ENCODE data around the gene KEAP1. TPM values are rescaled to one million over a fixed set of nuclear protein-coding genes. Genes with fewer than 3 reads are reported as not detected.

KEAP1 gene
- total RNA-seq, 2 donors from 2014 or later = 30.9 to 37.6 TPM

- Histone ChIP-seq H3K36me3 (replicated peaks in 1 of 2; ENCODE audit: insufficient read depth in 1 of 2, low read depth in 2 of 2) (peaks cover 2 to 3% of the 10 kb centered on the region in 2 donors), H3K27me3 (no peaks in the 10 kb centered on the region), H3K4me1 (peaks cover 45% of the 10 kb centered on the region), H3K9me3 (no peaks in the 10 kb centered on the region), H3K4me3 (peak overlapping the region; percentile 72 to 73), H3K27ac (peak overlapping the region; percentile 95 to 99 (median 98))
- TF ChIP-seq CTCF (IDR thresholded peaks at IDR 0.05) (peak in 4 of 7 experiments; percentile 4 to 27 (median 19)), POLR2A (IDR thresholded peaks at IDR 0.05) (peak; percentile 66 to 93 (median 75))
- DNase-seq (peak; percentile 95 to 97 (median 96)), ATAC-seq (peak; percentile 90)
- intact Hi-C loops (cut with DNase I) = no loop called here
- 1% methylated on average over 51 of the region's 65 CpGs; no CpG with 5 or more reads in 1 of the 2 donors for WGBS, 2 donors
Measured at GRCh38 chr19:10502524-10503001, 593 bp downstream of the KEAP1 start.

GRCh38 chr19:10501971-10502523, 1.1 kb downstream of the KEAP1 start:
- Histone ChIP-seq H3K27ac (peak overlapping the region; percentile 95 to 99 (median 98)), H3K4me1 (peaks cover 45% of the 10 kb centered on the region), H3K4me3 (peak overlapping the region; percentile 72 to 73), H3K9me3 (no peaks in the 10 kb centered on the region), H3K36me3 (replicated peaks in 1 of 2; ENCODE audit: insufficient read depth in 1 of 2, low read depth in 2 of 2) (peaks cover 2 to 3% of the 10 kb centered on the region in 2 donors), H3K27me3 (no peaks in the 10 kb centered on the region)
- DNase-seq (peak; percentile 95 to 100 (median 98)), ATAC-seq (peak; percentile 81)
- WGBS, 2 donors = 0% methylated on average over 5 to 35 of the region's 35 CpGs
- intact Hi-C loops (cut with DNase I) = no loop called here
- TF ChIP-seq CTCF (IDR thresholded peaks at IDR 0.05) (no peak), POLR2A (IDR thresholded peaks at IDR 0.05) (peak in 2 of 3 donors; percentile 81 to 83)

- no peaks in the 10 kb centered on the region for H3K27me3 ChIP-seq
- ATAC-seq (no peak), DNase-seq (no peak)
- H3K27ac ChIP-seq = no peak overlapping the region
- no peak overlapping the region for H3K4me3 ChIP-seq
- H3K36me3 ChIP-seq (replicated peaks in 1 of 2; ENCODE audit: insufficient read depth in 1 of 2, low read depth in 2 of 2) = peaks cover 5 to 9% of the 10 kb centered on the region in 2 donors
- intact Hi-C loops (cut with DNase I) = no loop called here
- TF ChIP-seq CTCF (IDR thresholded peaks at IDR 0.05) (no peak), POLR2A (IDR thresholded peaks at IDR 0.05) (no peak)
- WGBS, 2 donors = 94 to 97% methylated on average over 2 of the region's 2 CpGs
- H3K4me1 ChIP-seq = peaks cover 40% of the 10 kb centered on the region
- H3K9me3 ChIP-seq = no peaks in the 10 kb centered on the region
Measured at GRCh38 chr19:10500247-10500592, 2.9 kb downstream of the KEAP1 start.

GRCh38 chr19:10499550-10500246, 3.5 kb downstream of the KEAP1 start:
- ATAC-seq = no peak
- WGBS, 2 donors = 67 to 89% methylated on average over 9 to 18 of the region's 24 CpGs
- Histone ChIP-seq H3K36me3 (replicated peaks in 1 of 2; ENCODE audit: insufficient read depth in 1 of 2, low read depth in 2 of 2) (peaks cover 8 to 12% of the 10 kb centered on the region in 2 donors), H3K9me3 (no peaks in the 10 kb centered on the region), H3K27me3 (no peaks in the 10 kb centered on the region), H3K4me3 (no peak overlapping the region), H3K4me1 (peaks cover 40% of the 10 kb centered on the region), H3K27ac (no peak overlapping the region)
- DNase-seq = no peak
- TF ChIP-seq CTCF (IDR thresholded peaks at IDR 0.05) (no peak), POLR2A (IDR thresholded peaks at IDR 0.05) (no peak)
- intact Hi-C loops (cut with DNase I) = no loop called here
